SK-N-SH (cell line): ENCODE results near the gene STAT5B. TPM values are rescaled to one million over a fixed set of nuclear protein-coding genes. Genes with fewer than 3 reads are reported as not detected.

Experiments
- CTCF ChIA-PET: fragments of 300-600, 350-600 bp; formaldehyde crosslinking; extraction: SDS; loops from one replicate; lab custom pipeline; 2021; lab: Yijun Ruan, JAX
- POLR2A ChIA-PET: fragments of 350-600 bp; sonication (Branson Sonifier 250); formaldehyde crosslinking; extraction: SDS; loops from one replicate; lab custom pipeline; 2020; ENCODE audit warnings: antibody characterized with exemption, inconsistent platforms; lab: Yijun Ruan, JAX
- DNase-seq: peaks from one replicate; pipeline ENCODE4 v3.0.0; 2012
- H2AFZ ChIP-seq: fragments of 200-600 bp; sonication (generic); 2 replicates; pipeline ENCODE4 v1.8.1; 2016; ENCODE audit warnings: antibody characterized with exemption, mild to moderate bottlenecking, low read depth
- H3F3A ChIP-seq: fragments of 200-600 bp; sonication (generic); replicated peaks from 2 replicates; pipeline ENCODE3; 2016; ENCODE audit warnings: antibody characterized with exemption, mild to moderate bottlenecking; ENCODE audit not compliant: insufficient read depth
- H3K27ac ChIP-seq, 2 experiments: fragments of 200-500 bp in 1 of 2; fragments of 200-600 bp in 1 of 2; sonication (Bioruptor generic) in 1 of 2; sonication (generic), shearing (Covaris generic) in 1 of 2; 2 replicates each; pipeline versions ENCODE4 v1.5.1 to v1.6.1; 2014 to 2016; ENCODE audit warnings: low read depth in 2 of 2, inconsistent platforms in 1 of 2, low read length in 1 of 2, mild to moderate bottlenecking in 1 of 2, mixed read lengths in 1 of 2
- H3K27me3 ChIP-seq: fragments of 200-600 bp; sonication (generic), shearing (Covaris generic); 2 replicates; pipeline ENCODE4 v1.6.1; 2016; ENCODE audit warnings: mixed run types; ENCODE audit not compliant: insufficient read depth
- H3K36me3 ChIP-seq, 2 experiments: fragments of 200-500 bp in 1 of 2; fragments of 200-600 bp in 1 of 2; sonication (Bioruptor generic) in 1 of 2; sonication (generic) in 1 of 2; replicated peaks in 1 of 2; 2 replicates each; pipeline versions ENCODE3 to v1.5.1; 2014 to 2016; ENCODE audit warnings: low read length in 1 of 2, mild to moderate bottlenecking in 1 of 2; ENCODE audit not compliant: insufficient read depth in 2 of 2, control insufficient read depth in 1 of 2
- H3K4me1 ChIP-seq, 2 experiments: fragments of 200-500 bp in 1 of 2; fragments of 200-600 bp in 1 of 2; sonication (Bioruptor generic) in 1 of 2; sonication (generic), shearing (Covaris generic) in 1 of 2; 2 replicates each; pipeline versions ENCODE4 v1.5.1 to v1.6.1; 2014 to 2016; ENCODE audit warnings: low read depth in 1 of 2, low read length in 1 of 2, mixed run types in 1 of 2; ENCODE audit not compliant: insufficient read depth in 2 of 2, control insufficient read depth in 1 of 2
- H3K4me2 ChIP-seq: fragments of 200-600 bp; sonication (generic), shearing (Covaris generic); 2 replicates; pipeline ENCODE4 v1.6.1; 2017; ENCODE audit warnings: mixed run types
- H3K4me3 ChIP-seq, 2 experiments: fragments of 200-500 bp in 1 of 2; fragments of 200-600 bp in 1 of 2; sonication (Bioruptor generic) in 1 of 2; sonication (generic), shearing (Covaris generic) in 1 of 2; 2 replicates each; pipeline versions ENCODE4 v1.5.1 to v1.8.1; 2014 to 2016; ENCODE audit warnings: low read depth in 2 of 2, inconsistent platforms in 1 of 2, low read length in 1 of 2, mild to moderate bottlenecking in 1 of 2, mixed read lengths in 1 of 2, moderate library complexity in 1 of 2
- H3K79me2 ChIP-seq: fragments of 200-600 bp; sonication (generic); 2 replicates; pipeline ENCODE4 v1.8.1; 2017; ENCODE audit warnings: mild to moderate bottlenecking; ENCODE audit not compliant: insufficient read depth
- H3K9ac ChIP-seq: fragments of 200-600 bp; sonication (generic); 2 replicates; pipeline ENCODE4 v1.6.1; 2017; ENCODE audit warnings: mixed run types
- H3K9me2 ChIP-seq: fragments of 200-600 bp; sonication (generic); 2 replicates; pipeline ENCODE4 v1.6.1; 2017; ENCODE audit warnings: mixed run types
- H3K9me3 ChIP-seq: fragments of 200-600 bp; sonication (generic); 2 replicates; pipeline ENCODE4 v1.6.1; 2017; ENCODE audit warnings: mixed run types, mild to moderate bottlenecking, moderate library complexity
- H4K20me1 ChIP-seq: fragments of 200-600 bp; sonication (generic); 2 replicates; pipeline ENCODE4 v1.6.1; 2017; ENCODE audit warnings: mild to moderate bottlenecking, mixed run types; ENCODE audit not compliant: insufficient read depth
- CHD2 ChIP-seq: fragments of 150-350 bp; IDR thresholded peaks from 2 replicates; pipeline ENCODE4 v1.6.1; 2018; ENCODE audit warnings: low read length; ENCODE audit not compliant: partially characterized antibody
- FOSL2 ChIP-seq: IDR thresholded peaks from 2 replicates; pipeline ENCODE4 v1.4.0; 2012; ENCODE audit warnings: low read depth, mild to moderate bottlenecking, moderate library complexity, borderline replicate concordance
- GATA2 ChIP-seq: sonication (generic); formaldehyde crosslinking; IDR thresholded peaks from 2 replicates; pipeline ENCODE4 v1.5.0; 2020; ENCODE audit warnings: mild to moderate bottlenecking, missing genetic modification reagents
- MEF2A ChIP-seq: IDR thresholded peaks from 2 replicates; pipeline ENCODE4 v1.4.0; 2012; ENCODE audit warnings: low read depth, borderline replicate concordance
- MXI1 ChIP-seq: IDR thresholded peaks from 2 replicates; pipeline ENCODE4 v1.6.1; 2012; ENCODE audit warnings: mild to moderate bottlenecking, low read depth, low read length, improper control_type of control experiment
- POLR2AphosphoS5 ChIP-seq: IDR thresholded peaks from 2 replicates; pipeline ENCODE4 v1.6.1; 2012; ENCODE audit warnings: low read depth, low read length
- RAD21 ChIP-seq: IDR thresholded peaks from 2 replicates; pipeline ENCODE4 v1.6.1; 2012; ENCODE audit warnings: mild to moderate bottlenecking, low read length
- RCOR1 ChIP-seq: fragments of 150-350 bp; IDR thresholded peaks from 2 replicates; pipeline ENCODE4 v1.6.1; 2017; ENCODE audit warnings: antibody characterized with exemption, low read length
- RFX5 ChIP-seq: IDR thresholded peaks from 2 replicates; pipeline ENCODE4 v1.6.1; 2012; ENCODE audit warnings: mild to moderate bottlenecking, improper control_type of control experiment, low read length
- RXRA ChIP-seq: IDR thresholded peaks from 2 replicates; pipeline ENCODE4 v1.4.0; 2012; ENCODE audit warnings: low read depth, mild to moderate bottlenecking, borderline replicate concordance
- SIN3A ChIP-seq: IDR thresholded peaks from 2 replicates; pipeline ENCODE4 v1.6.1; 2012; ENCODE audit warnings: low read depth, mild to moderate bottlenecking, low read length, moderate library complexity, borderline replicate concordance
- SMC3 ChIP-seq: IDR thresholded peaks from 2 replicates; pipeline ENCODE4 v1.6.1; 2012; ENCODE audit warnings: low read depth, low read length, improper control_type of control experiment
- TAF1 ChIP-seq: IDR thresholded peaks from 2 replicates; pipeline ENCODE4 v1.6.1; 2012; ENCODE audit warnings: low read depth, mild to moderate bottlenecking, low read length, moderate library complexity, borderline replicate concordance
- TCF12 ChIP-seq: IDR thresholded peaks from 2 replicates; pipeline ENCODE4 v1.4.0; 2012
- YY1 ChIP-seq: IDR thresholded peaks from 2 replicates; pipeline ENCODE4 v1.4.0; 2012; ENCODE audit warnings: low read depth, mild to moderate bottlenecking
- WGBS: methylation state at CpG from one replicate; pipeline ENCODE4 v1.1.6; 2017; ENCODE audit warnings: low lambda C conversion rate; 5-methylcytosine and 5-hydroxymethylcytosine counted together
- polyA plus RNA-seq, 3 experiments: library from polyadenylated mRNA; depleted of rRNA; stranded (reverse); fragments of >200 nt; gene quantifications; 2 replicates each; pipeline ENCODE4 v1.2.3, GENCODE V29; 2012
- TF ChIP-seq, protein P1 (sequence below): IDR thresholded peaks from 2 replicates; pipeline ENCODE4 v1.4.0; 2012; ENCODE audit warnings: low read depth, borderline replicate concordance
- TF ChIP-seq, protein P2 (sequence below): fragments of 150-350 bp; IDR thresholded peaks from 2 replicates; pipeline ENCODE4 v1.6.1; 2016; ENCODE audit warnings: mild to moderate bottlenecking, low read depth, low read length
- TF ChIP-seq, protein P3 (sequence below): IDR thresholded peaks from 2 replicates; pipeline ENCODE4 v1.6.1; 2012; ENCODE audit warnings: mild to moderate bottlenecking, low read depth, low read length, moderate library complexity
- TF ChIP-seq, protein P4 (sequence below): fragments of 200-600 bp; sonication (generic); IDR thresholded peaks from 2 replicates; pipeline ENCODE4 v1.6.1; 2017; ENCODE audit warnings: antibody characterized with exemption, mild to moderate bottlenecking, moderate library complexity
- TF ChIP-seq, protein P5 (sequence below): IDR thresholded peaks from 2 replicates; pipeline ENCODE4; 2012

STAT5B gene
- polyA plus RNA-seq, 1 of the 3 experiments (the other 2 are of a cell fraction) = 23.6 TPM

DNA sequence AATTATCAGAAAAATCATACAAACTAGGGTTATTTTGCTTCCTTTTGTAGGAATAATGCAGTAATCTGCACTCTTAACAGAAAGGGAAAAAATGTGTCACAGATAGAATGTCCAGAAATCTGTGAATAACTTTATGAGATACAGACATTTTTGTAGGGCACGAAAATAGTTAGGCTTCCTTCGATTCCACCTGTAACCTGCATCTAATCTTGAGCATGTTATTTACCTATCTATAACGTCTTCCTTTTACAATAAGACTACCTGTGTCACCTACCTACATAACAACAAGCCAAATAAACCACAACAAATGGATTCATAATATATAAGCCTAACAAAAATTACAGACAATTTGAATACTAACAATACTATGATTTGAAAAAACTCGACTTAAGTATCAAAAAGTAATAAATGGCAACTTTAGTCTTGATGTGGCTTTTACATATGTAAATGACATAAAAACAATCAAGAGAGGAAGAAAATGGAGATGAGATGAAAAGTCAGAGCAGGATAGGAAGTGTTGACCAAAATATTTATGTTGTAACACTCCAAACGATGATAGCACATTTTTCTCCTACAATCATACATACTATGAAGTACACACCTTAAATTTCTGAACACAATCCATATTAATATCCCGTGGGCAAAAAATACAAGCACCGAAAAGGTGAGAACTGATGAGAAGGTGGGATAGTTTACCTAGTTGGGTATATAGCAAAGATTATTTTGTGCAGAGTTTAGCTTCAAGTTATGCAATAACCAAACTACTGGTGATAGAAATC lies 2.5 kb downstream of the STAT5B start:
- Histone ChIP-seq H2AFZ (no peak overlapping the region), H3K27me3 (no peaks in the 10 kb centered on the region), H3K9me2 (no peaks in the 10 kb centered on the region), H3K27ac (no peak overlapping the region), H3K4me1 (peaks cover 19 to 21% of the 10 kb centered on the region in 2 experiments), H3K9ac (no peak overlapping the region), H4K20me1 (peaks cover 38% of the 10 kb centered on the region), H3K9me3 (no peaks in the 10 kb centered on the region)
- POLR2A ChIA-PET = no interaction called here
- TF ChIP-seq MEF2A (no peak), RAD21 (no peak), SIN3A (no peak), TAF1 (no peak), YY1 (no peak), SMC3 (no peak), POLR2AphosphoS5 (no peak), MXI1 (no peak), RFX5 (no peak), GATA2 (CRISPR knock-in tag) (no peak), RXRA (no peak), RCOR1 (no peak), FOSL2 (no peak), TCF12 (no peak), CHD2 (no peak)
- TF ChIP-seq, protein P1, sequence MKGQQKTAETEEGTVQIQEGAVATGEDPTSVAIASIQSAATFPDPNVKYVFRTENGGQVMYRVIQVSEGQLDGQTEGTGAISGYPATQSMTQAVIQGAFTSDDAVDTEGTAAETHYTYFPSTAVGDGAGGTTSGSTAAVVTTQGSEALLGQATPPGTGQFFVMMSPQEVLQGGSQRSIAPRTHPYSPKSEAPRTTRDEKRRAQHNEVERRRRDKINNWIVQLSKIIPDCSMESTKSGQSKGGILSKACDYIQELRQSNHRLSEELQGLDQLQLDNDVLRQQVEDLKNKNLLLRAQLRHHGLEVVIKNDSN = no peak
- TF ChIP-seq, protein P2, sequence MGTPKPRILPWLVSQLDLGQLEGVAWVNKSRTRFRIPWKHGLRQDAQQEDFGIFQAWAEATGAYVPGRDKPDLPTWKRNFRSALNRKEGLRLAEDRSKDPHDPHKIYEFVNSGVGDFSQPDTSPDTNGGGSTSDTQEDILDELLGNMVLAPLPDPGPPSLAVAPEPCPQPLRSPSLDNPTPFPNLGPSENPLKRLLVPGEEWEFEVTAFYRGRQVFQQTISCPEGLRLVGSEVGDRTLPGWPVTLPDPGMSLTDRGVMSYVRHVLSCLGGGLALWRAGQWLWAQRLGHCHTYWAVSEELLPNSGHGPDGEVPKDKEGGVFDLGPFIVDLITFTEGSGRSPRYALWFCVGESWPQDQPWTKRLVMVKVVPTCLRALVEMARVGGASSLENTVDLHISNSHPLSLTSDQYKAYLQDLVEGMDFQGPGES = no peak
- TF ChIP-seq, protein P3, sequence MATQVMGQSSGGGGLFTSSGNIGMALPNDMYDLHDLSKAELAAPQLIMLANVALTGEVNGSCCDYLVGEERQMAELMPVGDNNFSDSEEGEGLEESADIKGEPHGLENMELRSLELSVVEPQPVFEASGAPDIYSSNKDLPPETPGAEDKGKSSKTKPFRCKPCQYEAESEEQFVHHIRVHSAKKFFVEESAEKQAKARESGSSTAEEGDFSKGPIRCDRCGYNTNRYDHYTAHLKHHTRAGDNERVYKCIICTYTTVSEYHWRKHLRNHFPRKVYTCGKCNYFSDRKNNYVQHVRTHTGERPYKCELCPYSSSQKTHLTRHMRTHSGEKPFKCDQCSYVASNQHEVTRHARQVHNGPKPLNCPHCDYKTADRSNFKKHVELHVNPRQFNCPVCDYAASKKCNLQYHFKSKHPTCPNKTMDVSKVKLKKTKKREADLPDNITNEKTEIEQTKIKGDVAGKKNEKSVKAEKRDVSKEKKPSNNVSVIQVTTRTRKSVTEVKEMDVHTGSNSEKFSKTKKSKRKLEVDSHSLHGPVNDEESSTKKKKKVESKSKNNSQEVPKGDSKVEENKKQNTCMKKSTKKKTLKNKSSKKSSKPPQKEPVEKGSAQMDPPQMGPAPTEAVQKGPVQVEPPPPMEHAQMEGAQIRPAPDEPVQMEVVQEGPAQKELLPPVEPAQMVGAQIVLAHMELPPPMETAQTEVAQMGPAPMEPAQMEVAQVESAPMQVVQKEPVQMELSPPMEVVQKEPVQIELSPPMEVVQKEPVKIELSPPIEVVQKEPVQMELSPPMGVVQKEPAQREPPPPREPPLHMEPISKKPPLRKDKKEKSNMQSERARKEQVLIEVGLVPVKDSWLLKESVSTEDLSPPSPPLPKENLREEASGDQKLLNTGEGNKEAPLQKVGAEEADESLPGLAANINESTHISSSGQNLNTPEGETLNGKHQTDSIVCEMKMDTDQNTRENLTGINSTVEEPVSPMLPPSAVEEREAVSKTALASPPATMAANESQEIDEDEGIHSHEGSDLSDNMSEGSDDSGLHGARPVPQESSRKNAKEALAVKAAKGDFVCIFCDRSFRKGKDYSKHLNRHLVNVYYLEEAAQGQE = no peak
- TF ChIP-seq, protein P4, sequence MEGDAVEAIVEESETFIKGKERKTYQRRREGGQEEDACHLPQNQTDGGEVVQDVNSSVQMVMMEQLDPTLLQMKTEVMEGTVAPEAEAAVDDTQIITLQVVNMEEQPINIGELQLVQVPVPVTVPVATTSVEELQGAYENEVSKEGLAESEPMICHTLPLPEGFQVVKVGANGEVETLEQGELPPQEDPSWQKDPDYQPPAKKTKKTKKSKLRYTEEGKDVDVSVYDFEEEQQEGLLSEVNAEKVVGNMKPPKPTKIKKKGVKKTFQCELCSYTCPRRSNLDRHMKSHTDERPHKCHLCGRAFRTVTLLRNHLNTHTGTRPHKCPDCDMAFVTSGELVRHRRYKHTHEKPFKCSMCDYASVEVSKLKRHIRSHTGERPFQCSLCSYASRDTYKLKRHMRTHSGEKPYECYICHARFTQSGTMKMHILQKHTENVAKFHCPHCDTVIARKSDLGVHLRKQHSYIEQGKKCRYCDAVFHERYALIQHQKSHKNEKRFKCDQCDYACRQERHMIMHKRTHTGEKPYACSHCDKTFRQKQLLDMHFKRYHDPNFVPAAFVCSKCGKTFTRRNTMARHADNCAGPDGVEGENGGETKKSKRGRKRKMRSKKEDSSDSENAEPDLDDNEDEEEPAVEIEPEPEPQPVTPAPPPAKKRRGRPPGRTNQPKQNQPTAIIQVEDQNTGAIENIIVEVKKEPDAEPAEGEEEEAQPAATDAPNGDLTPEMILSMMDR = no peak
- TF ChIP-seq, protein P5, sequence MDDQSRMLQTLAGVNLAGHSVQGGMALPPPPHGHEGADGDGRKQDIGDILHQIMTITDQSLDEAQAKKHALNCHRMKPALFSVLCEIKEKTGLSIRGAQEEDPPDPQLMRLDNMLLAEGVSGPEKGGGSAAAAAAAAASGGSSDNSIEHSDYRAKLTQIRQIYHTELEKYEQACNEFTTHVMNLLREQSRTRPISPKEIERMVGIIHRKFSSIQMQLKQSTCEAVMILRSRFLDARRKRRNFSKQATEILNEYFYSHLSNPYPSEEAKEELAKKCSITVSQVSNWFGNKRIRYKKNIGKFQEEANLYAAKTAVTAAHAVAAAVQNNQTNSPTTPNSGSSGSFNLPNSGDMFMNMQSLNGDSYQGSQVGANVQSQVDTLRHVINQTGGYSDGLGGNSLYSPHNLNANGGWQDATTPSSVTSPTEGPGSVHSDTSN = no peak
- TF ChIP-seq, all 33 proteins: peak for 0
- no peak overlapping the region; the same call in 1 of the 2 replicates for H3K4me2 ChIP-seq
- 89% methylated on average over 7 of the region's 7 CpGs for WGBS
- H3F3A ChIP-seq = peaks cover 6% of the 10 kb centered on the region
- CTCF ChIA-PET = interaction anchor here (1.2 to 1.7 kb wide), 2 partner anchors 22 to 52 kb away, joined by 4 to 5 read pairs; no protein-coding TSS in a partner anchor
- no peak overlapping the region for H3K4me3 ChIP-seq
- peaks cover 68% of the 10 kb centered on the region for H3K79me2 ChIP-seq
- no peak for DNase-seq
- no peaks in the 10 kb centered on the region for H3K36me3 ChIP-seq
